Stimulated activated CD8-positive, alpha-beta memory T cell treated with anti-CD3 and anti-CD28 coated beads, Interleukin-7, amount 100 ng/mL, for 48 hours (primary cell): ENCODE data around the gene MOGAT3.

ENCODE experiments used
- DNase-seq, 2 donors: peaks; one replicate each; pipeline ENCODE4 v3.0.0-alpha.2; 2020; ENCODE audit warnings: low read depth in 1 of 2; ENCODE audit errors: extremely low read depth in 1 of 2

The MOGAT3 gene

GRCh38 chr7:101200862-101201599, at the start of gene MOGAT3:
Gene MOGAT3, minus strand, starts transcription at chr7:101201036. Its CDS starts 182 bp downstream, at chr7:101200854.
- no peak for DNase-seq

GRCh38 chr7:101250324-101250723, 49.5 kb upstream of the MOGAT3 start:
- no peak for DNase-seq

GRCh38 chr7:101248276-101248675, 47.4 kb upstream of the MOGAT3 start:
- DNase-seq: no peak

- DNase-seq: no peak
Measured at GRCh38 chr7:101245147-101245668, 44.4 kb upstream of the MOGAT3 start.

- peak; percentile 89 to 92 for DNase-seq
Measured at GRCh38 chr7:101244375-101245146, 43.7 kb upstream of the MOGAT3 start, which contains the start of gene FIS1. Gene FIS1, minus strand, starts transcription at chr7:101245081. Its CDS starts 77 bp downstream, at chr7:101245004.

GRCh38 chr7:101243646-101244374, 43.0 kb upstream of the MOGAT3 start:
- no peak for DNase-seq

- no peak for DNase-seq
Measured at GRCh38 chr7:101241443-101242349, 40.9 kb upstream of the MOGAT3 start.

- no peak for DNase-seq
Measured at GRCh38 chr7:101241015-101241363, 40.2 kb upstream of the MOGAT3 start.

GRCh38 chr7:101240226-101241014, 39.6 kb upstream of the MOGAT3 start:
- DNase-seq: no peak

GRCh38 chr7:101239951-101240220, 39.0 kb upstream of the MOGAT3 start:
- DNase-seq: no peak

- no peak for DNase-seq
Measured at GRCh38 chr7:101239191-101239950, 38.5 kb upstream of the MOGAT3 start.

GRCh38 chr7:101238226-101239182, 37.7 kb upstream of the MOGAT3 start:
- DNase-seq: no peak

GRCh38 chr7:101237206-101238067, 36.6 kb upstream of the MOGAT3 start, which contains the start of gene CLDN15:
Gene CLDN15, minus strand, starts transcription at chr7:101237802. Its CDS starts 221 bp downstream, at chr7:101237581.
- DNase-seq: no peak

- no peak for DNase-seq
Measured at GRCh38 chr7:101236292-101236835, 35.5 kb upstream of the MOGAT3 start.

GRCh38 chr7:101235522-101235921, 34.7 kb upstream of the MOGAT3 start:
- no peak for DNase-seq

- DNase-seq: no peak
Measured at GRCh38 chr7:101235050-101235449, 34.2 kb upstream of the MOGAT3 start.
